Measurements from ENCODE around the gene HLA-A. TPM values are rescaled to one million over a fixed set of nuclear protein-coding genes. Genes with fewer than 3 reads are reported as not detected.

HLA-A gene
- total and polyA plus RNA-seq, 7 donors, result 279 to 2,938 (median 402) TPM

DNA sequence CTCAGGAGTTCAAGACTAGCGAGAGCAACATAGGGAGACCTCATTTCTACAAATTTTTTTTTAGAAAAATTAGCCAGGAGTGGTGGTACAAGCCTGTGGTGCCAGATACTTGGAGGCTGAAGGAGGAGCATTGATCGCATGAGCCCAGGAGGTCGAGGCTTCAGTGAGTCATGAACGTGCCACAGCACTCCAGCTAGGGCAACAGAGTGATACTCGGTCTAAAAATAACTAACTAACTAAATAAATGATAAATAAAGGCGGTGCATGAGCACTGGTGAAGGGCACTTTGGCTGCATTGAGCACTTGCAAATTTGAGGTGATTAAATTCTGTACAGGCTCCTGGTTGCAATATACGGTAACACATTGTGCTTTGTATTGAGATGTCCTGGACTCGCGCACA is 13.5 kb downstream of the HLA-A start:
- Histone ChIP-seq H3K9me3 (no peaks in the 10 kb centered on the region), H3K27ac (no peak overlapping the region), H3K36me3 (no peaks in the 10 kb centered on the region), H3K27me3 (no peaks in the 10 kb centered on the region), H3K4me1 (peaks cover 0 to 11% (median 0%) of the 10 kb centered on the region in 4 donors), H3K4me3 (no peak overlapping the region)
- intact Hi-C loops (cut with DNase I), result loop anchor here (2.0 kb wide), 1 partner anchor 157 kb away; no protein-coding TSS in a partner anchor
- WGBS, 2 donors, result 84 to 95% methylated on average over 9 of the region's 9 CpGs
- TF ChIP-seq EP300 (IDR thresholded peaks at IDR 0.05) (no peak), POLR2A (IDR thresholded peaks at IDR 0.05) (no peak), POLR2AphosphoS5 (IDR thresholded peaks at IDR 0.05) (no peak)
- TF ChIP-seq, protein P1, sequence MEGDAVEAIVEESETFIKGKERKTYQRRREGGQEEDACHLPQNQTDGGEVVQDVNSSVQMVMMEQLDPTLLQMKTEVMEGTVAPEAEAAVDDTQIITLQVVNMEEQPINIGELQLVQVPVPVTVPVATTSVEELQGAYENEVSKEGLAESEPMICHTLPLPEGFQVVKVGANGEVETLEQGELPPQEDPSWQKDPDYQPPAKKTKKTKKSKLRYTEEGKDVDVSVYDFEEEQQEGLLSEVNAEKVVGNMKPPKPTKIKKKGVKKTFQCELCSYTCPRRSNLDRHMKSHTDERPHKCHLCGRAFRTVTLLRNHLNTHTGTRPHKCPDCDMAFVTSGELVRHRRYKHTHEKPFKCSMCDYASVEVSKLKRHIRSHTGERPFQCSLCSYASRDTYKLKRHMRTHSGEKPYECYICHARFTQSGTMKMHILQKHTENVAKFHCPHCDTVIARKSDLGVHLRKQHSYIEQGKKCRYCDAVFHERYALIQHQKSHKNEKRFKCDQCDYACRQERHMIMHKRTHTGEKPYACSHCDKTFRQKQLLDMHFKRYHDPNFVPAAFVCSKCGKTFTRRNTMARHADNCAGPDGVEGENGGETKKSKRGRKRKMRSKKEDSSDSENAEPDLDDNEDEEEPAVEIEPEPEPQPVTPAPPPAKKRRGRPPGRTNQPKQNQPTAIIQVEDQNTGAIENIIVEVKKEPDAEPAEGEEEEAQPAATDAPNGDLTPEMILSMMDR (IDR thresholded peaks at IDR 0.05), result no peak
- DNase-seq, result no peak

DNA sequence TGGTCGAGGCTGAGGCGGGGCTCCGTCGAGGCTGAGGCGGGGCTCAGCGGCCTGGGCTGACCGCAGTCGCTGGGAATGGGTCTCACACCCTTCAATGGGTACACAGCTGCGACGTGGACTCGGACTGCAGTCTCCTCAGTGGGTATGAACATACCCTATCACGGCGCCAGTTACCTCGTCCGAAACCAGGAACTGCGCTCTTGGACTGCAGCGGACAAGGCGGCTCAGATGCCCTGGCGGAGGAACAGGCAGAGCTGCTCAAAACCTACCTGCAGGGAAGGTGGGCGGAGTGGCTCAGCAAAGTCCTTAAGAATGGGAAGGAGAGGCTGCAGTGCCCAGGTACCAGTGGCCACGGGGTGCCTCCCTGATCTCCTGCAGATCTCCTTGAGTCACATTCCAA is 14.2 kb downstream of the HLA-A start:
- no peak for DNase-seq
- no peak for TF ChIP-seq POLR2A (IDR thresholded peaks at IDR 0.05)
- TF ChIP-seq, protein P1 (IDR thresholded peaks at IDR 0.05), result no peak
- no peak for TF ChIP-seq EP300 (IDR thresholded peaks at IDR 0.05)
- intact Hi-C loops (cut with DNase I), result no loop called here
- Histone ChIP-seq H3K4me3 (no peak overlapping the region), H3K9me3 (no peaks in the 10 kb centered on the region), H3K27me3 (no peaks in the 10 kb centered on the region), H3K4me1 (peaks cover 0 to 11% (median 0%) of the 10 kb centered on the region in 4 donors), H3K36me3 (no peaks in the 10 kb centered on the region), H3K27ac (no peak overlapping the region)
- 87 to 88% methylated on average over 21 of the region's 21 CpGs for WGBS, 2 donors

DNA sequence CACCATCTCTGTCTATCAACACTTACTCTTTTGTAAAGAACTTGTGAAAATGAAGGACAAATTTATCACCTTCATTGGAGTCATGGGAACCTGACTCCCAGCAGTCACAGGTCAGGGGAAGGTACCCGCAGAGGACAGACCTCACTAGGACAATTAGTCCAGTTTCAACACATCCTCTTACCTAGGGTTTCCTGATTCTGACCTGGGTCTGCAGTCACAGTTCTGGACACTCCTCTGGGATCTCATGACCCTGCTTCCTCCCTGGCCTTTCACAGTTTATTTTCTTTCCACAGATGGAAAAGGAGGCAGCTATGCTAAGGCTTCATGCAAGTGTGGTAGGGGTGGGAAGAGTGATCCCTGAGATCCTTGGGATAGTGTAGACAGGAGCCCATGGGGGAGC is 15.7 kb downstream of the HLA-A start:
- H3K27me3 ChIP-seq, result no peaks in the 10 kb centered on the region
- H3K4me3 ChIP-seq, result no peak overlapping the region
- intact Hi-C loops (cut with DNase I), result no loop called here
- 93 to 94% methylated on average over 1 of the region's 1 CpG for WGBS, 2 donors
- peaks cover 0 to 4% (median 0%) of the 10 kb centered on the region in 4 donors for H3K4me1 ChIP-seq
- DNase-seq, result no peak
- TF ChIP-seq EP300 (IDR thresholded peaks at IDR 0.05) (no peak), POLR2AphosphoS5 (IDR thresholded peaks at IDR 0.05) (no peak), POLR2A (IDR thresholded peaks at IDR 0.05) (no peak)
- TF ChIP-seq, protein P1 (IDR thresholded peaks at IDR 0.05), result no peak
- no peaks in the 10 kb centered on the region for H3K36me3 ChIP-seq
- no peak overlapping the region for H3K27ac ChIP-seq
- H3K9me3 ChIP-seq, result no peaks in the 10 kb centered on the region

DNA sequence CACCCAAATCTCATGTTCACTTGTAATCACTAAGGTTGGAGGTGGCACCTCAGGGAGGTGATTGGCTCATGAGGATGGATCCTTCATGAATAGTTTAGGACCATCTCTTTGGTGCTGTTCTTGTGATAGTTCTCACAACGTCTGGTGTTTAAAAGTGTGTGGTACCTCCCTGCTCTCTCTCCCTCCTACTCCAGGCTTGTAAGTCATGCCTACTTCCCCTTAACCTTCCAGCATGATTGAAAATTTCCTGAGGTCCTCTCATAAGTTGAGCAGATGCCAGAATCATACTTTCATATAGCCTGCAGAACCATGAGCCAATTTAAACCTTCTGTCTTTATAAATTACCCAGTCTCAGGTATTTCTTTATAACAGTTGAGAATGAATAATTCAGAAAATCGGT is 16.6 kb downstream of the HLA-A start:
- Histone ChIP-seq H3K36me3 (no peaks in the 10 kb centered on the region), H3K4me1 (no peaks in the 10 kb centered on the region), H3K27ac (no peak overlapping the region), H3K27me3 (no peaks in the 10 kb centered on the region), H3K9me3 (no peaks in the 10 kb centered on the region), H3K4me3 (no peak overlapping the region)
- no peak for DNase-seq
- no peak for TF ChIP-seq POLR2AphosphoS5 (IDR thresholded peaks at IDR 0.05)
- no peak for TF ChIP-seq EP300 (IDR thresholded peaks at IDR 0.05)
- no peak for TF ChIP-seq POLR2A (IDR thresholded peaks at IDR 0.05)
- TF ChIP-seq, protein P1 (IDR thresholded peaks at IDR 0.05), result no peak
- intact Hi-C loops (cut with DNase I), result no loop called here
- WGBS, 2 donors, result 54 to 67% methylated on average over 2 of the region's 2 CpGs

DNA sequence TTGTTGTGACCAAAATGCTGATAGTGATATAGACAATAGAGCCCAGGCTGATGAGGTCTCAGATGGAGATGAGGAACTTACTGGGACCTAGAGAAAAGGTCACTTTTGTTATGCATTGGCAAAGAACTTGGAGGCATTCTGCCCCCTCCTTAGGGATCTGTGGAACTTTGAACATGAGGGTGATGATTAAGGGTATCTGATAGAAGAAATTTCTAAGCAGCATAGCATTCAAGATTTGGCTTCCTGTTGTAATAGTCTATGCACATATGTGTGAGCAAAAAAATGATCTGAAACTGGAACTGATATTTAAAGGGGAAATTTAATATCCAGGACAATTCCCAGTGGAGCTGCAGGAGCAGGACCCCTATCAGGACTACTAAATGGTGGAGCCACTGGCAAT is 17.1 kb downstream of the HLA-A start:
- H3K4me3 ChIP-seq, result no peak overlapping the region
- DNase-seq, result no peak
- peaks cover 0 to 5% (median 5%) of the 10 kb centered on the region in 4 donors for H3K4me1 ChIP-seq
- H3K9me3 ChIP-seq, result no peaks in the 10 kb centered on the region
- no peak for TF ChIP-seq POLR2A (IDR thresholded peaks at IDR 0.05)
- no peak for TF ChIP-seq EP300 (IDR thresholded peaks at IDR 0.05)
- no peak for TF ChIP-seq POLR2AphosphoS5 (IDR thresholded peaks at IDR 0.05)
- TF ChIP-seq, protein P1 (IDR thresholded peaks at IDR 0.05), result no peak
- H3K27ac ChIP-seq, result no peak overlapping the region
- H3K36me3 ChIP-seq, result no peaks in the 10 kb centered on the region
- no peaks in the 10 kb centered on the region for H3K27me3 ChIP-seq
- intact Hi-C loops (cut with DNase I), result no loop called here

All from sigmoid colon (tissue), 7 donors.